GM12878 (cell line): ENCODE results near the gene EFCAB8. TPM values are rescaled to one million over a fixed set of nuclear protein-coding genes. Genes with fewer than 3 reads are reported as not detected.

ENCODE experiments used
- ATAC-seq: fragments of 200-7000 bp; cut with Tn5 transposase; 3 replicates; pipeline ENCODE4 v1.9.1; 2020; ENCODE audit warnings: mild to moderate bottlenecking, moderate library complexity
- BruUV-seq: library from RNA; stranded (reverse); fragments of 400-500 nt; replicated peaks from 2 replicates; lab custom pipeline; 2021; lab: Mats Ljungman, UMichigan
- CTCF ChIA-PET: fragments of 300-600 bp; sonication (Branson Sonifier 250); formaldehyde crosslinking; extraction: SDS; loops from one replicate; lab custom pipeline; 2021; ENCODE audit warnings: inconsistent platforms; lab: Yijun Ruan, JAX
- POLR2A ChIA-PET: fragments of 350-600 bp; formaldehyde crosslinking; extraction: SDS; loops from one replicate; lab custom pipeline; 2021; ENCODE audit warnings: inconsistent platforms; lab: Charles Lee
- RAD21 ChIA-PET: fragments of 300-600 bp; sonication (Branson Sonifier 250); formaldehyde crosslinking; loops from one replicate; lab custom pipeline; 2023; ENCODE audit warnings: antibody characterized with exemption; ENCODE audit not compliant: unreplicated experiment; lab: Charles Lee
- SMC1A ChIA-PET: fragments of 300-600 bp; sonication (Branson Sonifier 250); formaldehyde crosslinking; loops from one replicate; lab custom pipeline; 2023; ENCODE audit not compliant: unreplicated experiment, uncharacterized antibody; lab: Charles Lee
- DNase-seq: peaks from one replicate; pipeline ENCODE4 v3.0.0-alpha.2; 2011; ENCODE audit warnings: low read depth, low spot score
- FAIRE-seq: peaks from 3 replicates; lab custom pipeline; 2011; peaks lifted over from hg19 to GRCh38; lab: Jason Lieb, UNC
- H2AFZ ChIP-seq: 2 replicates; pipeline ENCODE4 v1.6.0; 2011; ENCODE audit warnings: low read depth, low read length, control low read depth; ENCODE audit not compliant: control insufficient read depth
- H3K27ac ChIP-seq: 2 replicates; pipeline ENCODE4 v1.5.1; 2011; ENCODE audit warnings: control low read depth; ENCODE audit not compliant: control insufficient read depth, insufficient read depth
- H3K27me3 ChIP-seq, 2 experiments: replicated peaks in 1 of 2; 2 replicates each; pipeline versions ENCODE4 v1.6.0 to v1.6.1; 2011; ENCODE audit warnings: low read length in 1 of 2; ENCODE audit not compliant: control insufficient read depth in 2 of 2, insufficient read depth in 2 of 2
- H3K36me3 ChIP-seq, 2 experiments: 2 replicates each; pipeline ENCODE4 v1.5.1; 2011; ENCODE audit warnings: low read length in 1 of 2; ENCODE audit not compliant: control insufficient read depth in 2 of 2, insufficient read depth in 2 of 2
- H3K4me1 ChIP-seq: 2 replicates; pipeline ENCODE4 v1.6.1; 2011; ENCODE audit warnings: mild to moderate bottlenecking, low read length, moderate library complexity, mixed read lengths; ENCODE audit not compliant: control insufficient read depth, insufficient read depth
- H3K4me2 ChIP-seq: 2 replicates; pipeline ENCODE4 v1.6.0; 2011; ENCODE audit warnings: control low read depth; ENCODE audit not compliant: control insufficient read depth, insufficient read depth
- H3K4me3 ChIP-seq: fragments of 200-600 bp; sonication (generic); 2 replicates; pipeline ENCODE4 v1.5.1; 2016
- H3K79me2 ChIP-seq: 2 replicates; pipeline ENCODE4 v1.6.0; 2011; ENCODE audit warnings: low read length; ENCODE audit not compliant: control insufficient read depth, insufficient read depth
- H3K9ac ChIP-seq: 2 replicates; pipeline ENCODE4 v1.8.0; 2011; ENCODE audit warnings: low read length, control low read depth, mixed read lengths; ENCODE audit not compliant: control insufficient read depth, insufficient read depth
- H3K9me3 ChIP-seq: replicated peaks from 3 replicates; pipeline ENCODE4 v1.5.1; 2011; ENCODE audit warnings: mild to moderate bottlenecking, low read length; ENCODE audit not compliant: control insufficient read depth, insufficient read depth
- H4K20me1 ChIP-seq: 2 replicates; pipeline ENCODE4 v1.6.0; 2011; ENCODE audit not compliant: control insufficient read depth, insufficient read depth
- CHD4 ChIP-seq: fragments of 200-600 bp; sonication (generic); IDR thresholded peaks from 2 replicates; pipeline ENCODE4 v1.6.1; 2016; ENCODE audit warnings: mild to moderate bottlenecking
- DPF2 ChIP-seq: fragments of 450-650 bp; IDR thresholded peaks from 2 replicates; pipeline ENCODE4 v1.6.1; 2017; ENCODE audit warnings: mild to moderate bottlenecking
- EED ChIP-seq: sonication (generic); IDR thresholded peaks from 2 replicates; pipeline ENCODE4 v1.6.1; 2016; ENCODE audit warnings: antibody characterized with exemption, low read depth
- EGR1 ChIP-seq, 2 experiments: IDR thresholded peaks; 1 replicate in 1 of 2; 2 replicates in 1 of 2; pipeline ENCODE4 v1.6.1; 2011 to 2012; ENCODE audit warnings: low read depth in 2 of 2, low read length in 2 of 2, borderline replicate concordance in 1 of 2, mild to moderate bottlenecking in 1 of 2, moderate library complexity in 1 of 2
- KDM1A ChIP-seq: fragments of 200-600 bp; sonication (generic); IDR thresholded peaks from 2 replicates; pipeline ENCODE4 v1.6.1; 2016; ENCODE audit warnings: borderline replicate concordance
- NFYB ChIP-seq: IDR thresholded peaks from 2 replicates; pipeline ENCODE4 v1.6.1; 2011; ENCODE audit warnings: low read depth, mild to moderate bottlenecking, low read length, improper control_type of control experiment, moderate library complexity; ENCODE audit not compliant: insufficient read depth
- NR2C2 ChIP-seq: IDR thresholded peaks from 2 replicates; pipeline ENCODE4 v1.6.1; 2011; ENCODE audit warnings: borderline replicate concordance, low read depth; ENCODE audit not compliant: control insufficient read depth, insufficient read length
- POLR2A ChIP-seq: IDR thresholded peaks from 2 replicates; pipeline ENCODE4 v1.6.1; 2011; ENCODE audit warnings: low read depth, mild to moderate bottlenecking, low read length
- SIX5 ChIP-seq: IDR thresholded peaks from 2 replicates; pipeline ENCODE4 v1.6.1; 2011; ENCODE audit warnings: mild to moderate bottlenecking, low read depth, low read length, moderate library complexity; ENCODE audit not compliant: severe bottlenecking
- SMARCA5 ChIP-seq: fragments of 450-650 bp; IDR thresholded peaks from 2 replicates; pipeline ENCODE4 v1.6.1; 2017; ENCODE audit warnings: mild to moderate bottlenecking
- SRF ChIP-seq, 2 experiments: IDR thresholded peaks; 2 replicates each; pipeline ENCODE4 v1.6.1; 2011; ENCODE audit warnings: low read depth in 2 of 2, low read length in 2 of 2, mild to moderate bottlenecking in 1 of 2, moderate library complexity in 1 of 2
- SUZ12 ChIP-seq: fragments of 200-600 bp; sonication (generic); IDR thresholded peaks from one replicate; pipeline ENCODE4 v1.6.1; 2018; ENCODE audit warnings: antibody characterized with exemption, mild to moderate bottlenecking; ENCODE audit not compliant: unreplicated experiment
- ZBTB11 ChIP-seq: fragments of 450-650 bp; formaldehyde crosslinking; IDR thresholded peaks from 2 replicates; pipeline ENCODE4 v1.5.0; 2022; ENCODE audit warnings: mild to moderate bottlenecking, missing genetic modification characterization
- ZBTB4 ChIP-seq: fragments of 450-650 bp; formaldehyde crosslinking; IDR thresholded peaks from 2 replicates; pipeline ENCODE4 v1.4.0; 2022; ENCODE audit warnings: mild to moderate bottlenecking, moderate library complexity
- ZNF687 ChIP-seq: fragments of 450-650 bp; IDR thresholded peaks from 2 replicates; pipeline ENCODE4 v1.6.1; 2017; ENCODE audit warnings: mild to moderate bottlenecking, moderate library complexity
- WGBS: methylation state at CpG from one replicate; pipeline ENCODE4 v1.1.6; 2016; ENCODE audit warnings: low lambda C conversion rate; ENCODE audit not compliant: insufficient replicate concordance, insufficient coverage; ENCODE audit errors: missing lambda C conversion rate; 5-methylcytosine and 5-hydroxymethylcytosine counted together
- in situ Hi-C: fragments of 300-500 bp; cut with MboI; formaldehyde crosslinking; loops from 9 replicates; pipeline ENCODE4 v1.14.3; 2018; ENCODE audit warnings: mixed read lengths
- intact Hi-C: fragments of 100-400 bp; cut with micrococcal nuclease; formaldehyde crosslinking; loops from one replicate; pipeline ENCODE4 v1.14.2; 2022; ENCODE audit not compliant: unreplicated experiment
- polyA plus RNA-seq, 11 experiments: library from polyadenylated mRNA; depleted of rRNA in 4 of 11; unstranded in 6 of 11; stranded (reverse) in 5 of 11; fragments of >200 nt; fragmentation: Nextera tagmentation in 4 of 11; fragmentation: Illumina TruSeq in 1 of 11; extraction: Ambion mirVana in 4 of 11; extraction: Trizol in 1 of 11; gene quantifications; 1 replicate in 1 of 11; 2 replicates in 10 of 11; pipeline versions ENCODE4 v1.2.1 to v1.2.3, GENCODE V29; 2011 to 2016; ENCODE audit warnings: inconsistent platforms in 2 of 11, missing spikeins in 2 of 11, low read depth in 1 of 11
- total RNA-seq, 4 experiments: library from RNA; depleted of rRNA in 3 of 4; stranded (reverse); fragments of >200 nt in 3 of 4; fragmentation: Illumina TruSeq in 1 of 4; extraction: Trizol in 1 of 4; gene quantifications; 2 replicates each; pipeline versions ENCODE4 v1.2.1 to v1.2.3, GENCODE V29; 2013 to 2021

The EFCAB8 gene
- total and polyA plus RNA-seq, 10 of the 15 experiments (the other 5 are each of a cell fraction or from before 2014, with no cell fraction given): 0.04 to 0.18 (median 0.06) TPM; not detected in 4

GRCh38 chr20:32934580-32934979 is 75.9 kb downstream of the EFCAB8 start:
- FAIRE-seq (no peak), ATAC-seq (no peak), DNase-seq (no peak)
- Histone ChIP-seq H4K20me1 (no peaks in the 10 kb centered on the region), H3K9ac (no peak overlapping the region), H3K4me3 (no peak overlapping the region), H3K9me3 (no peaks in the 10 kb centered on the region), H3K4me2 (no peak overlapping the region), H3K4me1 (no peaks in the 10 kb centered on the region), H3K27me3 (peaks cover 0 to 2% of the 10 kb centered on the region in 2 experiments; a peak in 3 of 4 replicates), H2AFZ (no peak overlapping the region), H3K27ac (no peak overlapping the region), H3K79me2 (no peaks in the 10 kb centered on the region), H3K36me3 (no peaks in the 10 kb centered on the region)
- ChIA-PET RAD21 (no interaction called here), POLR2A (no interaction called here), SMC1A (no interaction called here), CTCF (no interaction called here)
- BruUV-seq: no TSS peak
- in situ Hi-C loops (no loop called here), intact Hi-C loops (no loop called here)
- WGBS: 4% methylated on average over 4 of the region's 4 CpGs
- TF ChIP-seq POLR2A (no peak), SUZ12 (no peak), ZBTB11 (CRISPR knock-in tag) (no peak), KDM1A (no peak), NR2C2 (no peak), SIX5 (no peak), EED (no peak), ZNF687 (no peak), ZBTB4 (CRISPR knock-in tag) (no peak), SRF (IDR thresholded peaks at IDR 0.05; ENCODE audit: low read depth in 2 of 2, low read length in 2 of 2) (no peak), NFYB (no peak), DPF2 (no peak), EGR1 (IDR thresholded peaks at IDR 0.05; ENCODE audit: borderline replicate concordance in 1 of 2, low read depth in 2 of 2, low read length in 2 of 2) (no peak), SMARCA5 (no peak), CHD4 (no peak)
